Epithelial cell of esophagus (primary cell): ENCODE measurements around the gene BNIP5.

Source experiments
- DNase-seq: peaks from one replicate; pipeline ENCODE4 v3.0.0; 2010; ENCODE audit warnings: low read depth
- H3K4me3 ChIP-seq: 2 replicates; pipeline ENCODE4 v1.5.1; 2011; ENCODE audit warnings: mild to moderate bottlenecking, low read length, control low read depth
- CTCF ChIP-seq: IDR thresholded peaks from 2 replicates; pipeline ENCODE4 v1.5.1; 2011; ENCODE audit warnings: low read depth, mild to moderate bottlenecking, low read length, control low read depth, inconsistent platforms; ENCODE audit not compliant: insufficient read depth; ENCODE audit errors: missing control alignments

The BNIP5 gene

GRCh38 chr6:36308514-36308913, 28.2 kb downstream of the BNIP5 start:
- H3K4me3 ChIP-seq, result no peak overlapping the region
- no peak for TF ChIP-seq CTCF
- no peak for DNase-seq

- TF ChIP-seq CTCF, result no peak
- no peak overlapping the region for H3K4me3 ChIP-seq
- DNase-seq, result no peak
Measured at GRCh38 chr6:36306375-36306774, 30.3 kb downstream of the BNIP5 start.

GRCh38 chr6:36305885-36306284, 30.8 kb downstream of the BNIP5 start:
- TF ChIP-seq CTCF, result no peak
- DNase-seq, result no peak
- H3K4me3 ChIP-seq, result no peak overlapping the region

- no peak overlapping the region for H3K4me3 ChIP-seq
- peak; percentile 93 for DNase-seq
- TF ChIP-seq CTCF, result peak; percentile 95
Measured at GRCh38 chr6:36302227-36302976, 34.3 kb downstream of the BNIP5 start.

- H3K4me3 ChIP-seq, result no peak overlapping the region
- TF ChIP-seq CTCF, result no peak
- no peak for DNase-seq
Measured at GRCh38 chr6:36301781-36302180, 34.9 kb downstream of the BNIP5 start.

DNA sequence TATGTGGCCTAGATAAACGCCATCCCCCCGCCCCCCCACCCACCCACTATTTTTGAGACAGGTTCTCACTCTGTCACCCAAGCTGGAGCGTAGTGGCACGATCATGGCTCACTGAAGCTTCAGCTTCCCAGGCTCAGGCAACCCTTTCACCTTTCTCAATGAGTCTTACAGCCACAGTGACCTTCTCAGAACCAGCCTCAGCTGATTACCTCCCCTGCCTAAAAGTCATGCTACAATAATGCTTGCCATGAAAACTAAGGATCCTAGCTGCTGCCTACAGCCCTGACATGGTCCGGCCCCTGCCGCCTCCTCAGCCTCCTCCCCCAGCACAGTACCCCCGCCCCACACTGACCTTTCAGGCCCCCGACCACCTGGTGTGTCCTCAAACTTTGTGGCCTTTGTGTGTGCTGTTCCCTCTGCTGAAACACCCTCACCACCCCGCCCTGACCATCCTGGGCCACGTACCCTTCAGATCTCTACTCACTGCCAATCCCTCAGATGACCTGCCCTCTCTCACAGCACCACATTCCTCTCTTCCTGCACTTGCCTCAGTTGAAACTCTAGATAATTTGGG, 35.5 kb downstream of the BNIP5 start:
- no peak overlapping the region for H3K4me3 ChIP-seq
- TF ChIP-seq CTCF, result no peak
- no peak for DNase-seq

- H3K4me3 ChIP-seq, result no peak overlapping the region
- TF ChIP-seq CTCF, result no peak
- DNase-seq, result no peak
Measured at GRCh38 chr6:36298027-36298426, 38.7 kb downstream of the BNIP5 start.
